ENCODE measurements around the gene GPLD1.

DNA sequence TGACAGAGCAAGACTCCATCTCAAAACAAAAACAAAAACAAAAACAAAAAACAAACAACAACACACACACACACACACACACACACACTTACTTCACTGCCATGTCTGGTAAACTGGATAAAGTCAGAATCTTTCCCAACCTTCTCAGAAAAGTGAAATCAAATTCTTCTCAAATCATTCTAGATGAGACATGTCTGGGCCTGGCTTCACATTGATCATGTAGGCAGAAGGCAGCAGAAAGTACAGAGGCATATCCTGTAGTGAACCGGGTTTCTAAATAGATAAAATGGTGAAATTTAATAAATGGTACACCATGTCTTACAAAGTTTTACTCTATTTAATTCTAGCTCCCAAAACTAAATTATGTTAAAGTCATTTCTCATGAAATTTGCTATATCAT lies 101.6 kb downstream of the GPLD1 start:
- TF ChIP-seq, protein P1, sequence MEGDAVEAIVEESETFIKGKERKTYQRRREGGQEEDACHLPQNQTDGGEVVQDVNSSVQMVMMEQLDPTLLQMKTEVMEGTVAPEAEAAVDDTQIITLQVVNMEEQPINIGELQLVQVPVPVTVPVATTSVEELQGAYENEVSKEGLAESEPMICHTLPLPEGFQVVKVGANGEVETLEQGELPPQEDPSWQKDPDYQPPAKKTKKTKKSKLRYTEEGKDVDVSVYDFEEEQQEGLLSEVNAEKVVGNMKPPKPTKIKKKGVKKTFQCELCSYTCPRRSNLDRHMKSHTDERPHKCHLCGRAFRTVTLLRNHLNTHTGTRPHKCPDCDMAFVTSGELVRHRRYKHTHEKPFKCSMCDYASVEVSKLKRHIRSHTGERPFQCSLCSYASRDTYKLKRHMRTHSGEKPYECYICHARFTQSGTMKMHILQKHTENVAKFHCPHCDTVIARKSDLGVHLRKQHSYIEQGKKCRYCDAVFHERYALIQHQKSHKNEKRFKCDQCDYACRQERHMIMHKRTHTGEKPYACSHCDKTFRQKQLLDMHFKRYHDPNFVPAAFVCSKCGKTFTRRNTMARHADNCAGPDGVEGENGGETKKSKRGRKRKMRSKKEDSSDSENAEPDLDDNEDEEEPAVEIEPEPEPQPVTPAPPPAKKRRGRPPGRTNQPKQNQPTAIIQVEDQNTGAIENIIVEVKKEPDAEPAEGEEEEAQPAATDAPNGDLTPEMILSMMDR (IDR thresholded peaks at IDR 0.05), result no peak
- TF ChIP-seq POLR2A (IDR thresholded peaks at IDR 0.05; ENCODE audit: low read depth), result no peak
- no peak for TF ChIP-seq EP300 (IDR thresholded peaks at IDR 0.05)
- TF ChIP-seq POLR2AphosphoS5 (IDR thresholded peaks at IDR 0.05), result no peak

Measured in esophagus muscularis mucosa (tissue), 4 donors.